H9 (cell line): ENCODE results near the gene TSSK2. TPM values are rescaled to one million over a fixed set of nuclear protein-coding genes. Genes with fewer than 3 reads are reported as not detected.

ENCODE experiments used
- DNase-seq: peaks from one replicate; pipeline ENCODE4 v3.0.0-alpha.2; 2017
- H2AFZ ChIP-seq: one replicate; pipeline ENCODE4 v1.6.1; 2013; ENCODE audit warnings: mild to moderate bottlenecking, low read length, control low read depth, moderate library complexity
- H2AK5ac ChIP-seq: 2 replicates; pipeline ENCODE4 v1.6.1; 2013; ENCODE audit warnings: low read length, control low read depth, mixed read lengths; ENCODE audit not compliant: insufficient read length
- H2BK120ac ChIP-seq: one replicate; pipeline ENCODE4 v1.6.1; 2013; ENCODE audit warnings: low read depth, mild to moderate bottlenecking, low read length, control low read depth, inconsistent platforms; ENCODE audit not compliant: poor library complexity, severe bottlenecking
- H2BK12ac ChIP-seq: 2 replicates; pipeline ENCODE4 v1.6.1; 2013; ENCODE audit warnings: low read length, control low read depth, mixed read lengths, low read depth; ENCODE audit not compliant: insufficient read length
- H2BK15ac ChIP-seq: 2 replicates; pipeline ENCODE4 v1.6.1; 2013; ENCODE audit warnings: low read depth, low read length, control low read depth
- H2BK20ac ChIP-seq: one replicate; pipeline ENCODE4 v1.6.1; 2013; ENCODE audit warnings: low read depth, mild to moderate bottlenecking, low read length, control low read depth, inconsistent platforms; ENCODE audit not compliant: poor library complexity, severe bottlenecking
- H2BK5ac ChIP-seq: 2 replicates; pipeline ENCODE4 v1.6.1; 2013; ENCODE audit warnings: low read length, control low read depth, mixed read lengths; ENCODE audit not compliant: insufficient read length
- H3K14ac ChIP-seq: 2 replicates; pipeline ENCODE4 v1.6.1; 2013; ENCODE audit warnings: low read length, control low read depth; ENCODE audit not compliant: insufficient read depth
- H3K18ac ChIP-seq: 2 replicates; pipeline ENCODE4 v1.6.1; 2013; ENCODE audit warnings: low read depth, mild to moderate bottlenecking, mixed read lengths, low read length, control low read depth; ENCODE audit not compliant: insufficient read length
- H3K23ac ChIP-seq: 2 replicates; pipeline ENCODE4 v1.6.1; 2013; ENCODE audit warnings: low read length, control low read depth, mixed read lengths, low read depth; ENCODE audit not compliant: insufficient read length
- H3K23me2 ChIP-seq: 2 replicates; pipeline ENCODE4 v1.6.1; 2013; ENCODE audit warnings: low read depth, mild to moderate bottlenecking, mixed read lengths, low read length, control low read depth; ENCODE audit not compliant: insufficient read length, poor library complexity, severe bottlenecking
- H3K27ac ChIP-seq: 2 replicates; pipeline ENCODE4 v1.5.1; 2013; ENCODE audit warnings: low read length, control low read depth, mixed read lengths, low read depth; ENCODE audit not compliant: insufficient read length
- H3K27me3 ChIP-seq: 2 replicates; pipeline ENCODE4 v1.6.1; 2013; ENCODE audit warnings: low read length, control low read depth, inconsistent platforms; ENCODE audit not compliant: insufficient read depth
- H3K4ac ChIP-seq: 2 replicates; pipeline ENCODE4 v1.6.1; 2013; ENCODE audit warnings: low read depth, mild to moderate bottlenecking, control low read depth, inconsistent platforms, low read length, moderate library complexity
- H3K4me1 ChIP-seq: 2 replicates; pipeline ENCODE4 v1.6.1; 2013; ENCODE audit warnings: low read length, control low read depth, inconsistent platforms; ENCODE audit not compliant: insufficient read depth
- H3K4me2 ChIP-seq: 2 replicates; pipeline ENCODE4 v1.6.1; 2013; ENCODE audit warnings: low read length, control low read depth, mixed read lengths; ENCODE audit not compliant: insufficient read length, insufficient read depth
- H3K56ac ChIP-seq: 2 replicates; pipeline ENCODE4 v1.6.1; 2013; ENCODE audit warnings: low read depth, mild to moderate bottlenecking, mixed read lengths, low read length, control low read depth; ENCODE audit not compliant: insufficient read length
- H3K79me1 ChIP-seq: 2 replicates; pipeline ENCODE4 v1.6.1; 2013; ENCODE audit warnings: low read depth, mild to moderate bottlenecking, moderate library complexity, low read length, control low read depth, inconsistent platforms; ENCODE audit not compliant: insufficient read depth, poor library complexity, severe bottlenecking
- H3K79me2 ChIP-seq: 2 replicates; pipeline ENCODE4 v1.6.1; 2013; ENCODE audit warnings: low read length, control low read depth, inconsistent platforms; ENCODE audit not compliant: insufficient read depth
- H3K9ac ChIP-seq: 2 replicates; pipeline ENCODE4 v1.6.1; 2013; ENCODE audit warnings: low read length, control low read depth, mixed read lengths; ENCODE audit not compliant: insufficient read length; ENCODE audit errors: extremely low read depth
- H3K9me3 ChIP-seq: one replicate; pipeline ENCODE4 v1.6.1; 2013; ENCODE audit warnings: low read depth, low read length, inconsistent platforms; ENCODE audit not compliant: control insufficient read depth
- H3T11ph ChIP-seq: one replicate; pipeline ENCODE4 v1.6.1; 2013; ENCODE audit warnings: mild to moderate bottlenecking, low read length, control low read depth, inconsistent platforms
- H4K20me1 ChIP-seq: one replicate; pipeline ENCODE4 v1.6.1; 2013; ENCODE audit not compliant: control insufficient read depth, insufficient read length, insufficient read depth
- H4K5ac ChIP-seq: 2 replicates; pipeline ENCODE4 v1.6.1; 2013; ENCODE audit warnings: low read depth, mild to moderate bottlenecking, mixed read lengths, low read length, control low read depth; ENCODE audit not compliant: insufficient read length
- H4K8ac ChIP-seq: replicated peaks from 2 replicates; pipeline ENCODE4 v1.6.1; 2013; ENCODE audit warnings: low read length, control low read depth, mixed read lengths, low read depth; ENCODE audit not compliant: insufficient read length
- H4K91ac ChIP-seq: 2 replicates; pipeline ENCODE4 v1.6.1; 2013; ENCODE audit warnings: low read depth, mild to moderate bottlenecking, moderate library complexity, mixed read lengths, low read length, control low read depth; ENCODE audit not compliant: insufficient read length
- H3K27ac Mint-ChIP-seq, 3 experiments: 2 replicates in 2 of 3; 3 replicates in 1 of 3; pipeline ENCODE4 v1.8.0; 2020 to 2021; ENCODE audit warnings: mixed read lengths in 3 of 3, mild to moderate bottlenecking in 1 of 3, moderate library complexity in 1 of 3
- H3K27me3 Mint-ChIP-seq: 2 replicates; pipeline ENCODE4 v1.8.0; 2021; ENCODE audit warnings: low read depth, mild to moderate bottlenecking, moderate library complexity, mixed read lengths
- H3K36me3 Mint-ChIP-seq, 3 experiments: 2 replicates in 2 of 3; 3 replicates in 1 of 3; pipeline ENCODE4 v1.8.0; 2020 to 2021; ENCODE audit warnings: low read depth in 3 of 3, mixed read lengths in 3 of 3; ENCODE audit not compliant: insufficient read depth in 1 of 3
- H3K4me1 Mint-ChIP-seq, 2 experiments: 2 replicates each; pipeline ENCODE4 v1.8.0; 2020; ENCODE audit warnings: mixed read lengths in 2 of 2
- H3K4me3 Mint-ChIP-seq, 2 experiments: 2 replicates in 1 of 2; 3 replicates in 1 of 2; pipeline ENCODE4 v1.8.0; 2020 to 2021; ENCODE audit warnings: mild to moderate bottlenecking in 2 of 2, mixed read lengths in 2 of 2, moderate library complexity in 1 of 2
- H3K9me3 Mint-ChIP-seq, 2 experiments: 2 replicates in 1 of 2; 3 replicates in 1 of 2; pipeline ENCODE4 v1.8.0; 2020; ENCODE audit warnings: mild to moderate bottlenecking in 2 of 2, mixed read lengths in 2 of 2, moderate library complexity in 1 of 2
- WGBS: extraction: QIAGEN DNeasy Blood & Tissue Kit; methylation state at CpG from one replicate; pipeline ENCODE4 v1.1.7; 2013; ENCODE audit warnings: missing lambda C conversion rate, low lambda C conversion rate, mixed read lengths; ENCODE audit not compliant: insufficient read length; ENCODE audit errors: extremely low coverage; 5-methylcytosine and 5-hydroxymethylcytosine counted together
- total RNA-seq: library from RNA; stranded (reverse); gene quantifications from 2 replicates; pipeline ENCODE4 v1.2.1, GENCODE V29; 2021
- TF ChIP-seq, protein P1 (sequence below): fragments of 200-600 bp; sonication (generic); conservative IDR thresholded peaks from 3 replicates; pipeline ENCODE4 v1.8.0; 2021; ENCODE audit warnings: antibody characterized with exemption, mild to moderate bottlenecking

The TSSK2 gene
- total RNA-seq, 1 experiment from 2014 or later = not detected

DNA sequence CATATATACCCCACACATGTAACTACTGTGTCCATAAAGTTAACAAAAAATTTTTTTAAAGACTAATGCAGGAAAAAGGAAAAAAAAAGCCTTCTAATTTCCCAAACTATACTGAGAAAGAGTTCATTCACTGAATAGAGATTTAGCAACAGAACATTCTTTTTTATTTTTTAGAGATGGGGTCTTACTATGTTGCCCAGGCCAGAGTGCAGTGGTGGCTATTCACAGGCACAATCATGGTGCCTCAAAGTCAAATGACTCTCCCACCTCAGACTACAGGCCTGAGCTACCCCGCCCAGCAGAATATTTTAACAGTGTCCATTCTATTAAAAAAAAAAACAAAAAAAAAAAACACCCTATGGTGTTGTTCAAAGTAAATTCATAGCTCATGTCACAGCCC is 34.6 kb upstream of the TSSK2 start:
- Histone ChIP-seq H2AFZ (no peak overlapping the region), H3K79me1 (no peaks in the 10 kb centered on the region), H2BK12ac (no peak overlapping the region), H3K9ac (no peak overlapping the region), H4K5ac (no peak overlapping the region), H3K14ac (no peak overlapping the region), H3K27me3 (no peaks in the 10 kb centered on the region), H2BK5ac (no peak overlapping the region), H3K4ac (no peak overlapping the region), H3K56ac (no peak overlapping the region), H3K4me2 (no peak overlapping the region), H3K9me3 (no peaks in the 10 kb centered on the region), H3K23me2 (no peaks in the 10 kb centered on the region), H2BK20ac (no peak overlapping the region), H3K18ac (no peak overlapping the region), H3K4me1 (no peaks in the 10 kb centered on the region), H4K8ac (no peak overlapping the region), H4K20me1 (no peaks in the 10 kb centered on the region), H3T11ph (no peak overlapping the region), H3K79me2 (no peaks in the 10 kb centered on the region), H2BK15ac (no peak overlapping the region), H4K91ac (no peak overlapping the region), H3K27ac (no peak overlapping the region), H3K23ac (no peak overlapping the region), H2BK120ac (no peak overlapping the region), H2AK5ac (no peak overlapping the region)
- TF ChIP-seq, protein P1, sequence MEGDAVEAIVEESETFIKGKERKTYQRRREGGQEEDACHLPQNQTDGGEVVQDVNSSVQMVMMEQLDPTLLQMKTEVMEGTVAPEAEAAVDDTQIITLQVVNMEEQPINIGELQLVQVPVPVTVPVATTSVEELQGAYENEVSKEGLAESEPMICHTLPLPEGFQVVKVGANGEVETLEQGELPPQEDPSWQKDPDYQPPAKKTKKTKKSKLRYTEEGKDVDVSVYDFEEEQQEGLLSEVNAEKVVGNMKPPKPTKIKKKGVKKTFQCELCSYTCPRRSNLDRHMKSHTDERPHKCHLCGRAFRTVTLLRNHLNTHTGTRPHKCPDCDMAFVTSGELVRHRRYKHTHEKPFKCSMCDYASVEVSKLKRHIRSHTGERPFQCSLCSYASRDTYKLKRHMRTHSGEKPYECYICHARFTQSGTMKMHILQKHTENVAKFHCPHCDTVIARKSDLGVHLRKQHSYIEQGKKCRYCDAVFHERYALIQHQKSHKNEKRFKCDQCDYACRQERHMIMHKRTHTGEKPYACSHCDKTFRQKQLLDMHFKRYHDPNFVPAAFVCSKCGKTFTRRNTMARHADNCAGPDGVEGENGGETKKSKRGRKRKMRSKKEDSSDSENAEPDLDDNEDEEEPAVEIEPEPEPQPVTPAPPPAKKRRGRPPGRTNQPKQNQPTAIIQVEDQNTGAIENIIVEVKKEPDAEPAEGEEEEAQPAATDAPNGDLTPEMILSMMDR = no peak
- Mint-ChIP-seq H3K36me3 (peaks cover 0 to 17% (median 0%) of the 10 kb centered on the region in 3 experiments; a peak in 4 of 7 replicates), H3K9me3 (no peaks in the 10 kb centered on the region), H3K27me3 (no peaks in the 10 kb centered on the region), H3K27ac (no peak overlapping the region), H3K4me1 (peaks cover 0 to 2% of the 10 kb centered on the region in 2 experiments; a peak in 1 of 4 replicates), H3K4me3 (no peak overlapping the region)
- WGBS = no CpG with 5 or more reads among the region's 1 CpG
- DNase-seq = no peak
